H1 (cell line): ENCODE results near the gene SMIM20. TPM values are rescaled to one million over a fixed set of nuclear protein-coding genes. Genes with fewer than 3 reads are reported as not detected.

ENCODE experiments used
- CTCF ChIA-PET: fragments of 300-600 bp; sonication (Branson Sonifier 250); formaldehyde crosslinking; loops from one replicate; lab custom pipeline; 2021; ENCODE audit not compliant: partially characterized antibody; lab: Charles Lee
- POLR2A ChIA-PET: fragments of 300-600 bp; sonication (Branson Sonifier 250); formaldehyde crosslinking; loops from one replicate; lab custom pipeline; 2021; ENCODE audit warnings: inconsistent platforms; ENCODE audit not compliant: partially characterized antibody; lab: Charles Lee
- DNase-seq, 2 experiments: peaks; one replicate each; pipeline versions ENCODE4 v3.0.0 to v3.0.0-alpha.2; 2010 to 2022; ENCODE audit warnings: low spot score in 2 of 2, low read depth in 1 of 2, mixed read lengths in 1 of 2
- FAIRE-seq: peaks from 2 replicates; lab custom pipeline; 2011; peaks lifted over from hg19 to GRCh38; lab: Jason Lieb, UNC
- H2AFZ ChIP-seq: 2 replicates; pipeline ENCODE4 v1.8.1; 2012; ENCODE audit warnings: low read length, inconsistent platforms
- H2AK5ac ChIP-seq: 2 replicates; pipeline ENCODE4 v1.6.1; 2013; ENCODE audit warnings: low read depth, low read length
- H2BK120ac ChIP-seq: replicated peaks from 2 replicates; pipeline ENCODE3; 2013; ENCODE audit warnings: low read depth, low read length, inconsistent platforms
- H2BK12ac ChIP-seq: 2 replicates; pipeline ENCODE4 v1.6.1; 2013; ENCODE audit warnings: low read depth, low read length
- H2BK15ac ChIP-seq: 2 replicates; pipeline ENCODE4 v1.6.1; 2013; ENCODE audit warnings: low read length
- H2BK20ac ChIP-seq: 2 replicates; pipeline ENCODE4 v1.6.1; 2013; ENCODE audit warnings: low read length
- H2BK5ac ChIP-seq: 2 replicates; pipeline ENCODE4 v1.6.1; 2013; ENCODE audit warnings: low read depth, low read length
- H3K14ac ChIP-seq: 2 replicates; pipeline ENCODE4 v1.6.1; 2013; ENCODE audit warnings: inconsistent platforms; ENCODE audit not compliant: insufficient read length
- H3K18ac ChIP-seq: 2 replicates; pipeline ENCODE4 v1.6.1; 2013; ENCODE audit warnings: low read length; ENCODE audit errors: extremely low read depth
- H3K23ac ChIP-seq: 2 replicates; pipeline ENCODE4 v1.6.1; 2013; ENCODE audit warnings: inconsistent platforms; ENCODE audit not compliant: insufficient read length
- H3K23me2 ChIP-seq: 2 replicates; pipeline ENCODE4 v1.6.1; 2013; ENCODE audit warnings: low read depth, low read length
- H3K27ac ChIP-seq: 2 replicates; pipeline ENCODE4 v1.6.1; 2011; ENCODE audit warnings: low read depth, low read length, inconsistent platforms
- H3K27me3 ChIP-seq, 4 experiments: replicated peaks in 1 of 4; 1 replicate in 1 of 4; 2 replicates in 3 of 4; pipeline versions ENCODE4 v1.6.1 to v1.8.1; 2011 to 2013; ENCODE audit warnings: low read length in 3 of 4, mild to moderate bottlenecking in 3 of 4, inconsistent platforms in 2 of 4, mixed read lengths in 2 of 4, moderate library complexity in 1 of 4; ENCODE audit not compliant: control insufficient read depth in 3 of 4, insufficient read depth in 3 of 4; ENCODE audit errors: extremely low read depth in 1 of 4
- H3K36me3 ChIP-seq, 4 experiments: 2 replicates each; pipeline versions ENCODE4 v1.6.1 to v1.8.1; 2011 to 2013; ENCODE audit warnings: mild to moderate bottlenecking in 4 of 4, low read length in 3 of 4, moderate library complexity in 2 of 4, control low read depth in 1 of 4, inconsistent platforms in 1 of 4; ENCODE audit not compliant: insufficient read depth in 4 of 4, control insufficient read depth in 2 of 4
- H3K4ac ChIP-seq: replicated peaks from 2 replicates; pipeline ENCODE3; 2013; ENCODE audit warnings: low read length, low read depth, mixed read lengths, inconsistent platforms; ENCODE audit not compliant: insufficient read length
- H3K4me1 ChIP-seq, 4 experiments: replicated peaks in 1 of 4; 1 replicate in 1 of 4; 2 replicates in 3 of 4; pipeline versions ENCODE4 v1.6.1 to v1.8.1; 2011 to 2013; ENCODE audit warnings: low read length in 3 of 4, inconsistent platforms in 2 of 4, mixed read lengths in 1 of 4; ENCODE audit not compliant: insufficient read depth in 4 of 4, control insufficient read depth in 3 of 4
- H3K4me2 ChIP-seq, 2 experiments: 2 replicates each; pipeline versions ENCODE4 v1.6.1 to v1.8.1; 2011 to 2013; ENCODE audit warnings: low read depth in 2 of 2, low read length in 2 of 2, control low read depth in 1 of 2, inconsistent platforms in 1 of 2, mild to moderate bottlenecking in 1 of 2; ENCODE audit not compliant: insufficient read depth in 1 of 2
- H3K4me3 ChIP-seq, 4 experiments: fragments of 200-600, 300-600 bp in 1 of 4; sonication (generic), shearing (Covaris generic), sonication (Bioruptor Twin) in 1 of 4; 2 replicates each; pipeline versions ENCODE4 v1.5.1 to v1.8.1; 2011 to 2016; ENCODE audit warnings: low read length in 4 of 4, low read depth in 3 of 4, control low read depth in 2 of 4, inconsistent platforms in 2 of 4, mild to moderate bottlenecking in 2 of 4, mixed read lengths in 1 of 4, moderate library complexity in 1 of 4; ENCODE audit not compliant: insufficient read depth in 2 of 4; ENCODE audit errors: extremely low read depth in 1 of 4
- H3K56ac ChIP-seq: replicated peaks from 2 replicates; pipeline ENCODE3; 2013; ENCODE audit warnings: low read depth, mild to moderate bottlenecking, mixed read lengths, low read length, inconsistent platforms; ENCODE audit not compliant: insufficient read length
- H3K79me1 ChIP-seq: 2 replicates; pipeline ENCODE4 v1.6.1; 2013; ENCODE audit warnings: low read depth, low read length, control low read depth
- H3K79me2 ChIP-seq, 2 experiments: 2 replicates each; pipeline versions ENCODE4 v1.6.1 to v1.8.1; 2012 to 2013; ENCODE audit warnings: low read length in 2 of 2, mild to moderate bottlenecking in 2 of 2, inconsistent platforms in 1 of 2; ENCODE audit not compliant: insufficient read depth in 2 of 2, control insufficient read depth in 1 of 2
- H3K9ac ChIP-seq, 4 experiments: replicated peaks in 1 of 4; 1 replicate in 1 of 4; 2 replicates in 3 of 4; pipeline versions ENCODE4 v1.6.1 to v1.8.1; 2011 to 2013; ENCODE audit warnings: low read depth in 3 of 4, low read length in 3 of 4, control low read depth in 2 of 4, mild to moderate bottlenecking in 2 of 4, moderate library complexity in 2 of 4, inconsistent platforms in 1 of 4; ENCODE audit errors: extremely low read depth in 1 of 4
- H3K9me3 ChIP-seq, 2 experiments: 2 replicates each; pipeline versions ENCODE4 v1.6.1 to v1.8.1; 2012 to 2013; ENCODE audit warnings: mild to moderate bottlenecking in 2 of 2, moderate library complexity in 2 of 2, control low read depth in 1 of 2, inconsistent platforms in 1 of 2, low read depth in 1 of 2, low read length in 1 of 2, mixed read lengths in 1 of 2; ENCODE audit not compliant: insufficient read depth in 2 of 2
- H4K20me1 ChIP-seq, 2 experiments: replicated peaks in 1 of 2; 2 replicates each; pipeline versions ENCODE3 to v1.8.1; 2011 to 2013; ENCODE audit warnings: inconsistent platforms in 2 of 2, low read length in 2 of 2, mild to moderate bottlenecking in 1 of 2; ENCODE audit not compliant: insufficient read depth in 2 of 2, control insufficient read depth in 1 of 2
- H4K5ac ChIP-seq: 2 replicates; pipeline ENCODE4 v1.6.1; 2013; ENCODE audit warnings: low read length, low read depth, mixed read lengths, inconsistent platforms; ENCODE audit not compliant: insufficient read length
- H4K8ac ChIP-seq: 2 replicates; pipeline ENCODE4 v1.8.0; 2013; ENCODE audit warnings: mild to moderate bottlenecking, moderate library complexity, low read length, inconsistent platforms; ENCODE audit not compliant: insufficient read depth; ENCODE audit errors: extremely low read depth
- H4K91ac ChIP-seq: replicated peaks from 2 replicates; pipeline ENCODE3; 2013; ENCODE audit warnings: low read length, mixed read lengths, inconsistent platforms; ENCODE audit not compliant: insufficient read length
- BACH1 ChIP-seq: IDR thresholded peaks from 2 replicates; pipeline ENCODE4 v1.6.1; 2012; ENCODE audit warnings: low read length, improper control_type of control experiment
- BCL11A ChIP-seq, 2 experiments: IDR thresholded peaks; one replicate each; pipeline ENCODE4 v1.6.1; 2011; ENCODE audit warnings: low read depth in 2 of 2, low read length in 2 of 2, mild to moderate bottlenecking in 2 of 2
- CTBP2 ChIP-seq: IDR thresholded peaks from 2 replicates; pipeline ENCODE4 v1.7.0; 2011; ENCODE audit warnings: borderline replicate concordance, mild to moderate bottlenecking, moderate library complexity, mixed read lengths, low read length; ENCODE audit not compliant: insufficient read depth, insufficient read length
- EP300 ChIP-seq, 2 experiments: IDR thresholded peaks; 1 replicate in 1 of 2; 2 replicates in 1 of 2; pipeline ENCODE4 v1.6.1; 2011 to 2012; ENCODE audit warnings: low read depth in 2 of 2, low read length in 2 of 2, mild to moderate bottlenecking in 2 of 2, borderline replicate concordance in 1 of 2, inconsistent platforms in 1 of 2, moderate library complexity in 1 of 2
- HDAC6 ChIP-seq: IDR thresholded peaks from one replicate; pipeline ENCODE4 v1.7.1; 2012; ENCODE audit warnings: low read depth, mild to moderate bottlenecking, inconsistent platforms, low read length, moderate library complexity
- KDM1A ChIP-seq: fragments of 200-600, 300-600 bp; sonication (generic); IDR thresholded peaks from 2 replicates; pipeline ENCODE4 v1.7.1; 2016; ENCODE audit warnings: mild to moderate bottlenecking, low read length, borderline replicate concordance
- PHF8 ChIP-seq: fragments of 200-600 bp; sonication (generic); conservative IDR thresholded peaks from 2 replicates; pipeline ENCODE4 v1.7.1; 2012; ENCODE audit warnings: low read depth, mild to moderate bottlenecking, inconsistent platforms, low read length, moderate library complexity
- POU5F1 ChIP-seq: IDR thresholded peaks from 2 replicates; pipeline ENCODE4 v1.6.1; 2011; ENCODE audit warnings: low read depth, mild to moderate bottlenecking, low read length, moderate library complexity
- RFX5 ChIP-seq: IDR thresholded peaks from 2 replicates; pipeline ENCODE4 v1.6.1; 2011; ENCODE audit warnings: low read depth, low read length, improper control_type of control experiment, borderline replicate concordance
- SIX5 ChIP-seq: IDR thresholded peaks from 2 replicates; pipeline ENCODE4 v1.6.1; 2011; ENCODE audit warnings: mild to moderate bottlenecking, low read depth, low read length
- SP2 ChIP-seq: IDR thresholded peaks from 2 replicates; pipeline ENCODE4 v1.6.1; 2012; ENCODE audit warnings: mild to moderate bottlenecking, low read length, inconsistent platforms
- SRF ChIP-seq: IDR thresholded peaks from 2 replicates; pipeline ENCODE4 v1.6.1; 2011; ENCODE audit warnings: mild to moderate bottlenecking, low read depth, low read length, moderate library complexity
- whole genome bisulfite sequencing, 2 experiments: shearing (Covaris generic) in 1 of 2; methylation state at CpG; one replicate each; pipeline versions ENCODE4 v1.1.6 to v1.1.7; 2013 to 2015; ENCODE audit warnings: low lambda C conversion rate in 2 of 2, mixed read lengths in 2 of 2, inconsistent platforms in 1 of 2, low coverage in 1 of 2, missing lambda C conversion rate in 1 of 2; ENCODE audit not compliant: insufficient replicate concordance in 2 of 2, insufficient coverage in 1 of 2, insufficient read length in 1 of 2; ENCODE audit errors: extremely low coverage in 1 of 2, missing lambda C conversion rate in 1 of 2; 5-methylcytosine and 5-hydroxymethylcytosine counted together
- polyA plus RNA-seq, 7 experiments: library from polyadenylated mRNA; depleted of rRNA in 3 of 7; stranded (reverse) in 5 of 7; unstranded in 2 of 7; fragments of >200 nt in 5 of 7; fragments of 200-250 nt in 2 of 7; gene quantifications; 1 replicate in 5 of 7; 2 replicates in 1 of 7; 4 replicates in 1 of 7; pipeline versions ENCODE4 v1.2.1 to v1.2.3, GENCODE V29; 2011 to 2013; ENCODE audit warnings: missing spikeins in 2 of 7, mixed read lengths in 2 of 7
- total RNA-seq: library from RNA; stranded (reverse); fragmentation: NEBNext Ultra II Directional; extraction: Animal tissue kit (Norgen Biotek cat#: 25700); gene quantifications from 2 replicates; pipeline ENCODE4 v1.2.1, GENCODE V29; 2021

SMIM20 gene
- total and polyA plus RNA-seq, 2 of the 8 experiments (the other 6 are each of a cell fraction or from before 2014, with no cell fraction given), result 21.9 to 36.9 TPM

DNA sequence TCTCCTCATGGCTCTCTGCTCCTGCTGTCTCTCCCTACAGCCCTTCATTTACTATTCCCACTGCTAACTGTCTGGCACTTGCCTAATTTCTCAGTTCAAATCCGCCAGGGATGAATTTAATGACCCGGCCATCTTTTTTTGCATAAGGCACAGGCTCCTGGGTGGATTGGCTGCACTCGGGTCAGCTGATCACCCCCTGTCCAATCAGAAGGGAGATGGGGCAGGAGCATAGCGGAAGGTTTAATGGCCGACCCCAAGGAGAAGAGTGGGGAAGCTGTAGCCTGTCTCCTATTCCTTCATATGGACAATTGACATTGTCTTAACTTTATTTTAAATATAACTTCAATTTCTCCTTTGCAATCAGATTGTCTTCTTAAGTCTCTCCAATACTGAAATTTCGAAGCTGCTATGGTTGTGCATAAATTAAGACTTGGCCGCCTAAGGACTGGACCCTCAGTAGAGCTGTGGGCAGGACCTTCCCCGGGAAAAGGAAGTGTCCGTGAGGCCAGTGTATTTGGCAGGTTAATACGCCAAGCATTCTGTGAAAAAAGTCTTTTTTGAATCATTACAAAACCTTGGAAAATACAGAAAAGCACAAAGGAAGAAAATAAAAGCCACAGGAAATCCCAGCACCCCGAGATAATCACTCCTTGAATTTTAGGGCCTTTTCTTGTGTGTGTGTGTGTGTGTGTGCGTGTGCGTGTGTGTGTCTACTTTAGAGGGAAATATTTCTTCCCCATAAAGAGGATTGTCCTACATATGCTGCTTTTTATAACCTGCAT lies 55.5 kb downstream of the SMIM20 start:
- H2AFZ ChIP-seq, result no peak overlapping the region
- H3K27me3 ChIP-seq, result no peaks in the 10 kb centered on the region
- H2BK20ac ChIP-seq, result no peak overlapping the region
- no peak overlapping the region for H4K5ac ChIP-seq
- no peak overlapping the region for H2AK5ac ChIP-seq
- no peak overlapping the region for H3K14ac ChIP-seq
- no peak overlapping the region for H3K9ac ChIP-seq
- no peak overlapping the region for H3K4ac ChIP-seq
- no peaks in the 10 kb centered on the region for H3K79me1 ChIP-seq
- no peak overlapping the region for H2BK120ac ChIP-seq
- no peaks in the 10 kb centered on the region for H3K79me2 ChIP-seq
- H4K20me1 ChIP-seq, result no peaks in the 10 kb centered on the region
- WGBS, 2 experiments, result 81% methylated on average over 13 of the region's 13 CpGs; no CpG with 5 or more reads in 1 of the 2 experiments
- no peak overlapping the region for H2BK5ac ChIP-seq
- H3K36me3 ChIP-seq, result no peaks in the 10 kb centered on the region
- H4K91ac ChIP-seq, result no peak overlapping the region
- H3K27ac ChIP-seq, result no peak overlapping the region
- no peak overlapping the region for H4K8ac ChIP-seq
- no peaks in the 10 kb centered on the region for H3K9me3 ChIP-seq
- ChIA-PET CTCF (interaction anchor here (0.9 to 2.2 kb wide), 7 partner anchors 8 to 86 kb away, joined by 3 to 7 read pairs (median 3); no protein-coding TSS in a partner anchor), POLR2A (interaction anchor here (2.0 kb wide), 1 partner anchor 13 kb away, joined by 5 read pairs; no protein-coding TSS in a partner anchor)
- no peak overlapping the region for H3K18ac ChIP-seq
- DNase-seq (no peak), FAIRE-seq (no peak)
- no peak overlapping the region for H3K4me2 ChIP-seq
- H3K4me3 ChIP-seq, result no peak overlapping the region
- H3K4me1 ChIP-seq, result peaks cover 0 to 5% (median 1%) of the 10 kb centered on the region in 4 experiments; a peak in 5 of 7 replicates
- H3K56ac ChIP-seq, result no peak overlapping the region
- no peaks in the 10 kb centered on the region for H3K23me2 ChIP-seq
- H2BK15ac ChIP-seq, result no peak overlapping the region
- H2BK12ac ChIP-seq, result no peak overlapping the region
- H3K23ac ChIP-seq, result no peak overlapping the region
- TF ChIP-seq POU5F1 (no peak), SRF (no peak), CTBP2 (no peak), HDAC6 (no peak), BCL11A (IDR thresholded peaks at IDR 0.05; ENCODE audit: low read depth in 2 of 2, low read length in 2 of 2) (no peak), PHF8 (no peak), KDM1A (no peak), BACH1 (no peak), SIX5 (no peak), RFX5 (no peak), SP2 (no peak), EP300 (IDR thresholded peaks at IDR 0.05; ENCODE audit: borderline replicate concordance in 1 of 2, low read depth in 2 of 2, low read length in 2 of 2) (no peak)
